Mucosa of rectum (tissue), 2 donors: ENCODE measurements around the gene AHSA1.
A peak's percentile ranks its signal among the peaks of the same experiment; 100 is the strongest.

Experiments
- H3K27ac ChIP-seq, 2 donors: one replicate each; pipeline ENCODE4 v1.7.0; 2013; ENCODE audit warnings: inconsistent platforms in 2 of 2, low read depth in 2 of 2, low read length in 2 of 2
- H3K27me3 ChIP-seq, 2 donors: one replicate each; pipeline ENCODE4 v1.7.0; 2013; ENCODE audit warnings: low read length in 2 of 2; ENCODE audit not compliant: control insufficient read depth in 2 of 2, insufficient read depth in 2 of 2
- H3K36me3 ChIP-seq, 2 donors: one replicate each; pipeline ENCODE4 v1.7.0; 2013; ENCODE audit warnings: low read length in 2 of 2; ENCODE audit not compliant: control insufficient read depth in 2 of 2, insufficient read depth in 2 of 2
- H3K4me1 ChIP-seq, 2 donors: one replicate each; pipeline ENCODE4 v1.7.0; 2013; ENCODE audit warnings: low read length in 2 of 2, mild to moderate bottlenecking in 1 of 2; ENCODE audit not compliant: control insufficient read depth in 2 of 2, insufficient read depth in 2 of 2
- H3K4me3 ChIP-seq, 2 donors: one replicate each; pipeline ENCODE4 v1.7.0; 2013; ENCODE audit warnings: low read length in 2 of 2
- H3K9ac ChIP-seq, 2 donors: one replicate each; pipeline ENCODE4 v1.7.0; 2013; ENCODE audit warnings: low read length in 2 of 2, low read depth in 1 of 2, mild to moderate bottlenecking in 1 of 2
- H3K9me3 ChIP-seq, 2 donors: one replicate each; pipeline ENCODE4 v1.7.0; 2013; ENCODE audit warnings: low read length in 2 of 2; ENCODE audit not compliant: control insufficient read depth in 2 of 2
- donor health status: healthy.
- donor health status: Normal muscosa, but diverticular disease.

AHSA1 gene

DNA sequence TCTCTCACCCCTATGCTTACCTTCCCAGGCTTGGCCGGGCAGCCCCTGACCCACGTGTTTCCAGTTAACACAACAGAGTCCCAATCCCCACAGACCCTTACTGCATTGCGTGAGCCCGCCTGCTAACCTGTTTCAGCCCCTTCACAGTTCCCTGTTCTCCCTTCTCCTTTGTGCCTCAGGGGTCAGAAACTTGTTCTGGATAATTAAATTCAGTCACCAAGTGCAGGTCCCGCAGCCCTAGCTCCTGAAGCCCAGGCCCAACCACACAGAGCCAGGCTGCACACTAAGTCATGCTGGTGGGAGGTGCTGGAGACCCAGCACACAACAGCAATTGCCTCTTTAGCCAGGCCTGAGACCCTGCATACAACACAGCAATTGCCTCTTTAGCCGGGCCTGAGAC is 31.1 kb downstream of the AHSA1 start:
- Histone ChIP-seq H3K4me3 (no peak overlapping the region), H3K9ac (no peak overlapping the region), H3K36me3 (no peaks in the 10 kb centered on the region), H3K9me3 (no peaks in the 10 kb centered on the region), H3K4me1 (no peaks in the 10 kb centered on the region), H3K27ac (no peak overlapping the region), H3K27me3 (no peaks in the 10 kb centered on the region)

DNA sequence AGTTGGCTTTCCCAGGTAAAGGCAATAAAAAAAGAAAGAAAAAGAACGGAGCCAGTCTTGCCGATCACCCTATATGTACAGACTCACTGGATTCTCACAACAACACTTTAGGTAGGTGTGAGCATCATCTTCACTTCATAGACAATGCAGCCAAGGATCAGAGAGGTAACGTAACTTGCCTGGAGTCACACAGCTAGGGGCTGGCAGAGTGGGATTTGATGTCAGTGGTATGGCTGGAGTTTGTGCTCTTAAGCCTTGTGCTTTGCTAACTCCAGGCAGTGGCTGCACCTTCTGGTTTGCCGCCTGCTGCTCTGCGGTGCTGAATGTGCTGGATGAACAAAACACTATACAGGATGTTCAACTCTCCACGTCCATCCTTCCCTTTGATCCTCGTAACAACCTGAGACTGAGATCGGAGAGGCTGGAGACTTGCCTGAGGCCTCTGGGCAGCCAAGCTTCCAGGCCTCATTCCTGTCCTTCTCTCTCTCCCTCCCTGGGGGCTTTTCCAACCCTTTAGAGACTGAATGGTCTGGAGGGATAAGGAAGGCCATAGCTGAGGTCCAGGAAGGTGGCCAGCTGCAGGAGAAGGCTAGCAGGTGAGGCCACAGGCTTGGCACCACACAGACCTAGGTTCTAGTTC is 32.6 kb downstream of the AHSA1 start:
- Histone ChIP-seq H3K36me3 (no peaks in the 10 kb centered on the region), H3K27me3 (no peaks in the 10 kb centered on the region), H3K27ac (no peak overlapping the region)

GRCh38 chr14:77491056-77491455 is 33.2 kb downstream of the AHSA1 start:
- no peaks in the 10 kb centered on the region for H3K36me3 ChIP-seq
- no peak overlapping the region for H3K27ac ChIP-seq
- no peaks in the 10 kb centered on the region for H3K4me1 ChIP-seq
- H3K9ac ChIP-seq, result no peak overlapping the region
- no peak overlapping the region for H3K4me3 ChIP-seq
- H3K9me3 ChIP-seq, result no peaks in the 10 kb centered on the region
- no peaks in the 10 kb centered on the region for H3K27me3 ChIP-seq

More for the DNA sequence above, 32.6 kb downstream of the AHSA1 start:
- no peaks in the 10 kb centered on the region for H3K4me1 ChIP-seq
- no peak overlapping the region for H3K4me3 ChIP-seq
- H3K9ac ChIP-seq, result no peak overlapping the region
- H3K9me3 ChIP-seq, result no peaks in the 10 kb centered on the region

DNA sequence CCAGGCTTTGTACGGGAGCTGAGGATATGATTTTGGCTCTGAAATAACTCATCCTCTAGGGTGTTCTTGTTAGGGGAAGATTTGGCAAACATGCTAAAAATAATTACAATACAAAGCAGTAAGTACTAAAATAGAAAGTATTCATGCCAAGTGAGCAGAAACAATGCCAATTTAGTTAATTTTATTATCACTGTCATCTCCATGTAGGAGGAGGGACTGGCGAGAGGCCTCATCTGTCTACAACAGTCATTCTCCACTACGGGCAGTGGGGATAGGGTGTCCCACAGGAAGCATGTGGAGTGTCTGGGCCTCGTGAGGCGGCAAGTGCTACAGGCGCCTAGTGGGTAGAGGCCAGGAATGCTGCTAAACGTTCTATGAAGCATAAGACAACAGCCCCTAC is 37.4 kb downstream of the AHSA1 start:
- no peaks in the 10 kb centered on the region for H3K36me3 ChIP-seq
- peaks cover 3 to 8% of the 10 kb centered on the region in 2 donors for H3K4me1 ChIP-seq
- no peak overlapping the region for H3K4me3 ChIP-seq
- no peak overlapping the region for H3K27ac ChIP-seq
- H3K9ac ChIP-seq, result no peak overlapping the region
- no peaks in the 10 kb centered on the region for H3K9me3 ChIP-seq
- H3K27me3 ChIP-seq, result peaks cover 17 to 18% of the 10 kb centered on the region in 2 donors

GRCh38 chr14:77498120-77498979 is 40.5 kb downstream of the AHSA1 start, which contains the start of gene ISM2:
ISM2 (minus strand) TSS chr14:77498816; CDS start chr14:77498793, 23 bp downstream.
- H3K4me1 ChIP-seq, result peaks cover 3 to 8% of the 10 kb centered on the region in 2 donors
- H3K36me3 ChIP-seq, result no peaks in the 10 kb centered on the region
- H3K4me3 ChIP-seq, result peak within 1 kb of the TSS; percentile 37 to 54
- no peak within 1 kb of the TSS for H3K9ac ChIP-seq
- H3K27me3 ChIP-seq, result peaks cover 17 to 18% of the 10 kb centered on the region in 2 donors
- no peaks in the 10 kb centered on the region for H3K9me3 ChIP-seq
- no peak within 1 kb of the TSS for H3K27ac ChIP-seq

GRCh38 chr14:77498984-77499527 is 41.2 kb downstream of the AHSA1 start:
- H3K4me1 ChIP-seq, result peaks cover 3 to 8% of the 10 kb centered on the region in 2 donors
- no peak overlapping the region for H3K9ac ChIP-seq
- H3K27ac ChIP-seq, result no peak overlapping the region
- H3K36me3 ChIP-seq, result no peaks in the 10 kb centered on the region
- H3K4me3 ChIP-seq, result peak overlapping the region; percentile 37 to 54
- H3K9me3 ChIP-seq, result no peaks in the 10 kb centered on the region
- peaks cover 17 to 18% of the 10 kb centered on the region in 2 donors for H3K27me3 ChIP-seq

GRCh38 chr14:77502109-77502782 is 44.4 kb downstream of the AHSA1 start:
- Histone ChIP-seq H3K4me3 (no peak overlapping the region), H3K27me3 (peaks cover 14 to 17% of the 10 kb centered on the region in 2 donors), H3K27ac (no peak overlapping the region), H3K36me3 (no peaks in the 10 kb centered on the region), H3K9me3 (no peaks in the 10 kb centered on the region), H3K9ac (no peak overlapping the region), H3K4me1 (peaks cover 3 to 8% of the 10 kb centered on the region in 2 donors)

- Histone ChIP-seq H3K27ac (no peak overlapping the region), H3K27me3 (peaks cover 9 to 12% of the 10 kb centered on the region in 2 donors), H3K9me3 (no peaks in the 10 kb centered on the region), H3K4me3 (no peak overlapping the region), H3K4me1 (peaks cover 0 to 4% of the 10 kb centered on the region in 2 donors), H3K9ac (no peak overlapping the region), H3K36me3 (peaks cover 2 to 4% of the 10 kb centered on the region in 2 donors)
Measured at GRCh38 chr14:77503138-77503537, 45.2 kb downstream of the AHSA1 start.

DNA sequence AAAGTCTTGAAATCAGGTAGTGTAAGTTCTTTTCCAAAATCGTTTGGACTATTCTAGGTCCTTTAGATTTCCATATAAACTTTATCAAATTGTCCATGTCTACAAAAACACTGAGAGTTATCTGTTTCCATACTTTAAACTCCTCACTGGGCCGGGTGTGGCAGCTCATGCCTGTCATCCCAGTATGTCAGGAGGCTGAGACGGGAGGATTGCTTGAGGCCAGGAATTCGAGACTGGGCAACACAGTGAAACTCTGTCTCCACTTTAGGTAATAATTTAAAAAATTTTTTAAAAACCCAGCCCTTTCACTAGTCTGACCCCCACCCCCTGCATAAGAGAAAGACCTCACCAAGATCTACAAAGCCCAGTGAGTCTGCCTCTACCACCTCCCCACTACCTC is 47.1 kb downstream of the AHSA1 start:
- H3K36me3 ChIP-seq, result peaks cover 12 to 15% of the 10 kb centered on the region in 2 donors
- H3K4me3 ChIP-seq, result no peak overlapping the region
- no peaks in the 10 kb centered on the region for H3K9me3 ChIP-seq
- H3K9ac ChIP-seq, result no peak overlapping the region
- H3K4me1 ChIP-seq, result no peaks in the 10 kb centered on the region
- H3K27ac ChIP-seq, result no peak overlapping the region
- H3K27me3 ChIP-seq, result peaks cover 2 to 3% of the 10 kb centered on the region in 2 donors
